Natural killer cell (primary cell): ENCODE measurements around the gene TATDN2. TPM values are rescaled to one million over a fixed set of nuclear protein-coding genes. Genes with fewer than 3 reads are reported as not detected.

Experiments used
- ATAC-seq, 3 donors: fragments of 150-1000 bp in 2 of 3; fragments of 200-7000 bp in 1 of 3; cut with Tn5 transposase; 1 replicate in 1 of 3; 2 replicates in 2 of 3; pipeline ENCODE4 v1.10.0; 2021; ENCODE audit warnings: mild to moderate bottlenecking in 2 of 3, moderate library complexity in 2 of 3
- DNase-seq, 2 donors: peaks; one replicate each; pipeline versions ENCODE4 v3.0.0 to v3.0.0-alpha.2; 2013 to 2021; ENCODE audit warnings: mixed read lengths in 1 of 2
- H3K27ac ChIP-seq: one replicate; pipeline ENCODE4 v1.5.1; 2013; ENCODE audit warnings: mild to moderate bottlenecking, low read length
- H3K27me3 ChIP-seq: one replicate; pipeline ENCODE4 v1.6.1; 2013; ENCODE audit warnings: low read length; ENCODE audit not compliant: control insufficient read depth, insufficient read depth
- H3K36me3 ChIP-seq: one replicate; pipeline ENCODE4 v1.6.1; 2013; ENCODE audit warnings: low read length; ENCODE audit not compliant: control insufficient read depth, insufficient read depth
- H3K4me1 ChIP-seq: one replicate; pipeline ENCODE4 v1.6.1; 2013; ENCODE audit warnings: low read length; ENCODE audit not compliant: control insufficient read depth, insufficient read depth
- H3K4me3 ChIP-seq: one replicate; pipeline ENCODE4 v1.5.1; 2013; ENCODE audit warnings: low read length
- H3K9me3 ChIP-seq: one replicate; pipeline ENCODE4 v1.6.1; 2013; ENCODE audit warnings: low read length; ENCODE audit not compliant: control insufficient read depth, insufficient read depth
- H3K27ac Mint-ChIP-seq, 2 donors: one replicate each; pipeline ENCODE4 v1.8.0; 2022; ENCODE audit warnings: mild to moderate bottlenecking in 2 of 2, mixed read lengths in 2 of 2, moderate library complexity in 1 of 2
- H3K27me3 Mint-ChIP-seq, 2 donors: one replicate each; pipeline ENCODE4 v1.8.0; 2022; ENCODE audit warnings: low read depth in 2 of 2, mixed read lengths in 2 of 2
- H3K36me3 Mint-ChIP-seq: one replicate; pipeline ENCODE4 v1.8.0; 2022; ENCODE audit warnings: mixed read lengths
- H3K4me1 Mint-ChIP-seq, 2 donors: one replicate each; pipeline ENCODE4 v1.8.0; 2022; ENCODE audit warnings: mixed read lengths in 2 of 2
- H3K4me3 Mint-ChIP-seq: one replicate; pipeline ENCODE4 v1.8.0; 2022; ENCODE audit warnings: mild to moderate bottlenecking, moderate library complexity, mixed read lengths
- H3K9me3 Mint-ChIP-seq, 2 donors: one replicate each; pipeline ENCODE4 v1.8.0; 2022; ENCODE audit warnings: mixed read lengths in 2 of 2
- CTCF ChIP-seq: fragments of 200-600 bp; IDR thresholded peaks from one replicate; pipeline ENCODE4 v1.8.0; 2022; ENCODE audit warnings: antibody characterized with exemption
- WGBS: methylation state at CpG from one replicate; pipeline ENCODE4 v1.1.7; 2013; ENCODE audit warnings: missing lambda C conversion rate; ENCODE audit not compliant: insufficient coverage; 5-methylcytosine and 5-hydroxymethylcytosine counted together
- intact Hi-C: fragments of 100-400 bp; cut with micrococcal nuclease; formaldehyde crosslinking; loops from one replicate; pipeline ENCODE4 v1.14.2; 2022
- total RNA-seq, 4 donors: library from RNA; stranded (reverse); fragments of 120-200 nt in 1 of 4; gene quantifications; one replicate each; pipeline versions ENCODE4 v1.2.3 to v1.2.4, GENCODE V29; 2013 to 2022

Gene TATDN2
- total RNA-seq, 3 donors from 2014 or later (not counting 1 experiment from before 2014, with no cell fraction given) = 75.6 to 99.4 (median 88.4) TPM

GRCh38 chr3:10285272-10286132 is 37.2 kb downstream of the TATDN2 start:
- H3K4me1 ChIP-seq = peaks cover 12% of the 10 kb centered on the region
- Mint-ChIP-seq H3K4me1 (peaks cover 16 to 17% of the 10 kb centered on the region in 2 donors), H3K27ac (peak overlapping the region; percentile 39 to 72), H3K4me3 (no peak overlapping the region), H3K36me3 (no peaks in the 10 kb centered on the region), H3K27me3 (no peaks in the 10 kb centered on the region), H3K9me3 (no peaks in the 10 kb centered on the region)
- H3K27me3 ChIP-seq = no peaks in the 10 kb centered on the region
- H3K36me3 ChIP-seq = peaks cover 54% of the 10 kb centered on the region
- 92% methylated on average over 12 of the region's 12 CpGs for WGBS
- ATAC-seq = no peak
- intact Hi-C loops = no loop called here
- no peak for TF ChIP-seq CTCF
- no peak overlapping the region for H3K27ac ChIP-seq
- H3K9me3 ChIP-seq = no peaks in the 10 kb centered on the region
- DNase-seq = no peak
- H3K4me3 ChIP-seq = no peak overlapping the region

GRCh38 chr3:10286133-10286524 is 37.9 kb downstream of the TATDN2 start:
- Mint-ChIP-seq H3K4me3 (no peak overlapping the region), H3K4me1 (peaks cover 16 to 17% of the 10 kb centered on the region in 2 donors), H3K27me3 (no peaks in the 10 kb centered on the region), H3K27ac (peak overlapping the region; percentile 5 to 39), H3K36me3 (no peaks in the 10 kb centered on the region), H3K9me3 (no peaks in the 10 kb centered on the region)
- Histone ChIP-seq H3K27me3 (no peaks in the 10 kb centered on the region), H3K36me3 (peaks cover 48% of the 10 kb centered on the region), H3K4me1 (peaks cover 13% of the 10 kb centered on the region), H3K4me3 (no peak overlapping the region), H3K27ac (no peak overlapping the region), H3K9me3 (no peaks in the 10 kb centered on the region)
- no peak for TF ChIP-seq CTCF
- ATAC-seq = no peak
- intact Hi-C loops = no loop called here
- 97% methylated on average over 5 of the region's 5 CpGs for WGBS
- DNase-seq = no peak

GRCh38 chr3:10286596-10287295 is 38.5 kb downstream of the TATDN2 start:
- peak in 2 of 3 donors; percentile 35 to 68 for ATAC-seq
- WGBS = 97% methylated on average over 2 of the region's 2 CpGs
- Mint-ChIP-seq H3K27me3 (no peaks in the 10 kb centered on the region), H3K4me3 (no peak overlapping the region), H3K27ac (peak overlapping the region; percentile 5 to 39), H3K4me1 (peaks cover 16 to 17% of the 10 kb centered on the region in 2 donors), H3K9me3 (no peaks in the 10 kb centered on the region), H3K36me3 (no peaks in the 10 kb centered on the region)
- Histone ChIP-seq H3K9me3 (no peaks in the 10 kb centered on the region), H3K4me3 (no peak overlapping the region), H3K36me3 (peaks cover 47% of the 10 kb centered on the region), H3K27ac (no peak overlapping the region), H3K27me3 (no peaks in the 10 kb centered on the region), H3K4me1 (peaks cover 14% of the 10 kb centered on the region)
- peak; percentile 21 for TF ChIP-seq CTCF
- intact Hi-C loops = no loop called here
- peak in 1 of 2 donors; percentile 72 for DNase-seq
